HG03045 (cell line): ENCODE data around the gene SRSF1.
"Not testable (repeated sequence)": the region's sequence is repeated elsewhere in the genome, so short reads cannot be mapped to it uniquely, and the experiment has no call there.

ENCODE experiments used
- ATAC-seq: cut with Tn5 transposase; IDR thresholded peaks from one replicate; pipeline ENCODE4 v1.9.1; 2021; ENCODE audit warnings: mild to moderate bottlenecking, moderate library complexity; ENCODE audit not compliant: unreplicated experiment

SRSF1 gene

GRCh38 chr17:58006924-58007780 lies at the start of gene SRSF1:
TSS of gene SRSF1 (minus strand) at chr17:58007246. CDS start at chr17:58007137, 109 bp downstream.
- ATAC-seq = peak; percentile 82

- ATAC-seq = no peak
Observed at GRCh38 chr17:58056476-58056875, 49.4 kb upstream of the SRSF1 start.

GRCh38 chr17:58054641-58055040 lies 47.6 kb upstream of the SRSF1 start:
- no peak for ATAC-seq

GRCh38 chr17:58052945-58053715 lies 46.1 kb upstream of the SRSF1 start:
- ATAC-seq = no peak

- no peak for ATAC-seq
Observed at GRCh38 chr17:58052407-58052806, 45.4 kb upstream of the SRSF1 start.

GRCh38 chr17:58051468-58051867 lies 44.4 kb upstream of the SRSF1 start:
- ATAC-seq = no peak

GRCh38 chr17:58050966-58051365 lies 43.9 kb upstream of the SRSF1 start:
- no peak for ATAC-seq

- no peak for ATAC-seq
Observed at GRCh38 chr17:58049533-58049932, 42.5 kb upstream of the SRSF1 start.

GRCh38 chr17:58047376-58048150 lies 40.5 kb upstream of the SRSF1 start:
- no peak for ATAC-seq

- no peak for ATAC-seq
Observed at GRCh38 chr17:58046239-58047094, 39.4 kb upstream of the SRSF1 start.

GRCh38 chr17:58044256-58044655 lies 37.2 kb upstream of the SRSF1 start:
- ATAC-seq = not testable (repeated sequence)

- ATAC-seq = no peak
Observed at GRCh38 chr17:58043221-58044181, 36.5 kb upstream of the SRSF1 start.

- no peak for ATAC-seq
Observed at GRCh38 chr17:58041161-58041560, 34.1 kb upstream of the SRSF1 start.

GRCh38 chr17:58040386-58040785 lies 33.3 kb upstream of the SRSF1 start:
- ATAC-seq = no peak

- no peak for ATAC-seq
Observed at GRCh38 chr17:58039975-58040374, 32.9 kb upstream of the SRSF1 start.

- ATAC-seq = no peak
Observed at GRCh38 chr17:58032691-58033415, 25.8 kb upstream of the SRSF1 start.

GRCh38 chr17:58028578-58028977 lies 21.5 kb upstream of the SRSF1 start:
- ATAC-seq = no peak

GRCh38 chr17:58020401-58020800 lies 13.4 kb upstream of the SRSF1 start:
- no peak for ATAC-seq

- no peak for ATAC-seq
Observed at GRCh38 chr17:58019521-58019920, 12.5 kb upstream of the SRSF1 start.
